Measurements from ENCODE around the gene PYGM.
A peak's percentile ranks its signal among the peaks of the same experiment; 100 is the strongest.

The PYGM gene

DNA sequence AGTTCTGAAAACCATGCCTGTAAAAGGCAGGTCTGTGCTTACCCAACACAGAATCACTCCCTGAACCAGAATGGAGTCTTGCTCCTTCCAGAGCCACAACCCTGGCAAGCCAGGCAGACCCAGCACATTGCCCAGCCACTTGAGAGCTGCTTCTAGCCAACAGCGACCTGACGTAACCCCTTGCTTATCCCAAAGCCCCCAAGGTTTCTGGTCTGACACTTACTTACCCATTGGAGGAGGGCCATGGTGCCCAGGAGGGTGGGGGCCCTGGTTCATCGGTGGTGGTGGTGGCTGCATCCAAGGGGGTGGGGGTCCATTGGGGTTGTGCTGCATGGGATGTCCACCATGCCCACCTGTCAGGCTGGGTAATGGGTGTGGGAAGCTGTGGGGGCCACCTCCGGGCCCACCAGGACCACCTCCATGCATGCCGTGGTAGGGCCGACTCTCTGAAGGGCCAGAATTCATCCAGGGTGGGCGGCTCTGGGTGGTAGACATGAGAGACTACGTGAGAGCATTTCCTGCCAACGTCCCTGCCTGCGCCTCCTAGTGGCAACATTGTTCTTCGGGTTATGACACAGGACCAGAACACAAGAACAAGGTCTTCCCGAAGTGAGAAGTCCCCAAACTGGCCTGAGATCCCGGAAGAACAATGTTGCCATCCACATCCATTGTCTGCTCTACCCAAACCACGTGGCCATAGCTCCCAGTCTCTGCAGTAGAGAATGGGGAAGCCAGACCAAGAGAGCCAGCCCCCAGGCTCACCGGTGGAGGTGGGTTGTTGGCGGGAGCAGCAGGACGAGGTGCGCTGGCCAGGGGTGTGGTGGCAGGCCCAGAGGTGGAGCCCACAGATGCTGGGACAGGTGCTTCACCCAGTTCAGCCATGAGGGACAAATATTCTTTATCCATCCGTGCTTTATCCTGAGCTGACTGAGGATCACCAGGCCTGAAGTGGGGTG, 7.8 kb upstream of the PYGM start:
- H3K27ac ChIP-seq, result no peak overlapping the region
- H3K36me3 ChIP-seq, result peaks cover 98% of the 10 kb centered on the region
- TF ChIP-seq, protein P1, sequence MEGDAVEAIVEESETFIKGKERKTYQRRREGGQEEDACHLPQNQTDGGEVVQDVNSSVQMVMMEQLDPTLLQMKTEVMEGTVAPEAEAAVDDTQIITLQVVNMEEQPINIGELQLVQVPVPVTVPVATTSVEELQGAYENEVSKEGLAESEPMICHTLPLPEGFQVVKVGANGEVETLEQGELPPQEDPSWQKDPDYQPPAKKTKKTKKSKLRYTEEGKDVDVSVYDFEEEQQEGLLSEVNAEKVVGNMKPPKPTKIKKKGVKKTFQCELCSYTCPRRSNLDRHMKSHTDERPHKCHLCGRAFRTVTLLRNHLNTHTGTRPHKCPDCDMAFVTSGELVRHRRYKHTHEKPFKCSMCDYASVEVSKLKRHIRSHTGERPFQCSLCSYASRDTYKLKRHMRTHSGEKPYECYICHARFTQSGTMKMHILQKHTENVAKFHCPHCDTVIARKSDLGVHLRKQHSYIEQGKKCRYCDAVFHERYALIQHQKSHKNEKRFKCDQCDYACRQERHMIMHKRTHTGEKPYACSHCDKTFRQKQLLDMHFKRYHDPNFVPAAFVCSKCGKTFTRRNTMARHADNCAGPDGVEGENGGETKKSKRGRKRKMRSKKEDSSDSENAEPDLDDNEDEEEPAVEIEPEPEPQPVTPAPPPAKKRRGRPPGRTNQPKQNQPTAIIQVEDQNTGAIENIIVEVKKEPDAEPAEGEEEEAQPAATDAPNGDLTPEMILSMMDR (IDR thresholded peaks at IDR 0.05; ENCODE audit: low read depth, low read length), result peak; percentile 84
- H3K27me3 ChIP-seq (ENCODE audit: insufficient read depth, low read depth, severe bottlenecking), result no peaks in the 10 kb centered on the region
- peak; percentile 83 for DNase-seq
- no peaks in the 10 kb centered on the region for H3K9me3 ChIP-seq (ENCODE audit: severe bottlenecking)
- no peak overlapping the region for H3K4me3 ChIP-seq (ENCODE audit: low read depth, low read length)

DNA sequence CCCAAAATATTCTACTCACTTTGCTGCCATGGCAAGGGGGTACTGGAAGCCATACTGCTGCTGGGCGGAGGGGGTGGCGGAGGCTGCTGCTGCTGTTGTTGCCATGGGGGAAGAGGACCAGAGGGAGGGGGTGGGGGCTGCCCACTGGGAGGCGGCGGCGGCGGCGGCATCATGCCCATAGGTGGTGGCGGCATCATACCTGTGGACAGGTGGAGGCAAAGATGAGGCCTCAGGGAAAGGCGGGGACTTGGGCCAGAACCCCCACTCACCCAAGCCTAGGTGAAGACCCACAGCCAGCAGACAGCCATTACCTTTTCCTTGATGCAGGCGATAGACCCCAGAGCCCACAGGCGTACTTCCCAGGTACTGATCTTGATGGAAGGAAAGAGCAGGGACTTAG, 7.1 kb upstream of the PYGM start:
- H3K9me3 ChIP-seq (ENCODE audit: severe bottlenecking), result no peaks in the 10 kb centered on the region
- no peaks in the 10 kb centered on the region for H3K27me3 ChIP-seq (ENCODE audit: insufficient read depth, low read depth, severe bottlenecking)
- no peak overlapping the region for H3K4me3 ChIP-seq (ENCODE audit: low read depth, low read length)
- H3K27ac ChIP-seq, result no peak overlapping the region
- H3K36me3 ChIP-seq, result peaks cover 92% of the 10 kb centered on the region
- TF ChIP-seq, protein P1 (IDR thresholded peaks at IDR 0.05; ENCODE audit: low read depth, low read length), result no peak
- no peak for DNase-seq

DNA sequence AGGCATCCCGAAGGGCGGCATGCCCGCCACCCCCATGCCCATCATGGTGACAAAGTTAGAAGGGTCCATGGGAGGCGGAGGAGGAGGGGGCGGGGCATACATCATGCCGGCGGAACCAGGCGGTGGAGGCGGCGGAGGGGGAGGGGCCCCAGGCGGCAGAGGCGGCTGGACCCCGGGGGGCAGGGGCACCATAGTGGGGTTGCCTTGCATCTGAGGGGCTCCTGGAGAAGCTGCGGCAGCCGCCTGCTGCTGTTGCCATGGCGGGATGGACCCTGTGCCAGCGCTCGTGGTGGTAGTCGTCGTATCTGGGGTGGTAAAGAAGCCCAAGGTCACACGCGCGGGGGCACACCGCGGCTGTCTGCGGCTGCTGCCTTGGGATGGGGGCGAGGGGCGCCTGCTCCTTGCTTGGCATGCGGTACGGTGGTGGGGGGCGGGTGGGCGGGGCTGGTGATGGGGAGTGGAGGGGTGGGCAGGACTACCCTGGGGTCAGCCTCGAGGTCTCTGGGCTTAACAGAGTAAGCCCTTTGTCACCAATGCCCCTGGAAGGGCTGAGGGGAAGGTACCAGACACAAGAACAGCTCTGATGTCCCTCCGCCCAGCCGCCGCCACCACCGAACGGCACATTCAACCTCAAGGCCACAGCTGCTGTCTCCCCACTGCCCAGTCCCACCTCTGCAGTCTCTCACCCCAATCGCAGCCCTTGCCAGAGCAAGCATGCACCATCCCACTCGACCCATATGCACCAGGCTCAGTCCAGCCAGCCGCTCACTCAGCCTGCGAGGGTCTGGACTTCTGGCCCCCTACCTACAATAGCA, 6.3 kb upstream of the PYGM start:
- peaks cover 83% of the 10 kb centered on the region for H3K36me3 ChIP-seq
- H3K27me3 ChIP-seq (ENCODE audit: insufficient read depth, low read depth, severe bottlenecking), result no peaks in the 10 kb centered on the region
- TF ChIP-seq, protein P1 (IDR thresholded peaks at IDR 0.05; ENCODE audit: low read depth, low read length), result no peak
- DNase-seq, result no peak
- H3K27ac ChIP-seq, result no peak overlapping the region
- no peak overlapping the region for H3K4me3 ChIP-seq (ENCODE audit: low read depth, low read length)
- no peaks in the 10 kb centered on the region for H3K9me3 ChIP-seq (ENCODE audit: severe bottlenecking)

DNA sequence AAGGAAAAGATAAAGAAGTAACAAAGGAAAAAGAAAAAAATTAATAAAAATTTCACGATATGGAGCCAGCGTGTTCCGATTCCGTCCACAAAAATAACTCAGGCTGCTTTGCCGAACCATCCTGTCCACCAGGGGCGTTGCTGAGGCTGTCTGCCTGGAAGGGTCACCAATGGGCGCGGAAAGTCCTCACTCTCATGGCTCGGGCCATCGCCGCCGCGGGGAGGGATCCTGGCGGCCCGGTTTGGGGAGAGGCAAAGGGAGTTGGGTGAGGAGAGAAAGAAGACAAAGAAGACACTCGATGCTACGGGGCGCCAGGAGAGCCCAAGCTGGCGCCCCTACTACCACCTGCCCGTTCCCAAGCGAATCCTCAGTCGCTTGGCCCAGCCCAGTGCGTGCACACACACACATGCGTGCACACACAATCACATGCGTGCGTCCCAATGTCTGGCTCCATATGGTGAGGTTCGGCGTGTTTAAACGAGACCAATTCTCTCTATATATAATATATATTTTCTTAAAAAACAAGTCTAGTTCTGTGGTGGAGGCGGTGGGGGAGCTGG, 5.6 kb upstream of the PYGM start:
- no peak for DNase-seq
- Histone ChIP-seq H3K4me3 (ENCODE audit: low read depth, low read length) (no peak overlapping the region), H3K36me3 (peaks cover 77% of the 10 kb centered on the region), H3K27ac (no peak overlapping the region), H3K9me3 (ENCODE audit: severe bottlenecking) (no peaks in the 10 kb centered on the region), H3K27me3 (ENCODE audit: insufficient read depth, low read depth, severe bottlenecking) (no peaks in the 10 kb centered on the region)
- TF ChIP-seq, protein P1 (IDR thresholded peaks at IDR 0.05; ENCODE audit: low read depth, low read length), result peak; percentile 51

DNA sequence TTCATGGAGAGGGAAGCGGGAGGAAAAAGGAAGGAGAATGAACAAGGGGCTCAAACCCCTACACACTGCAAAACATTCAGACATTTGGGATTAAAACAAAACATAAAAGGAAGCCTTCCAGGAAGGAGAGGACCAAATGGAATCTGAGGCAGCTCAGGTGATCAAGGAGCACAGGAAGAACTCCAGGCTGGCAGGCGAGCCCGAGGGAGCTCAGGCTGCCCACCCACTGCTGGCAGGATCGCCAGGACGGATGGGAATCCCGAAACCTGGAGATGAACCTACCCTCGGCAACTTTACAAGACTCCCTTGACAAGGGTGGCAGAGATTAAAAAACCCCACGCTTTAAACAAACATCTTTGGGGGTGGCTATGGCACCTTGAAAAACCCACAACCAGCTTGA, 5.0 kb upstream of the PYGM start:
- DNase-seq, result no peak
- Histone ChIP-seq H3K9me3 (ENCODE audit: severe bottlenecking) (no peaks in the 10 kb centered on the region), H3K4me3 (ENCODE audit: low read depth, low read length) (no peak overlapping the region), H3K27me3 (ENCODE audit: insufficient read depth, low read depth, severe bottlenecking) (no peaks in the 10 kb centered on the region), H3K27ac (no peak overlapping the region), H3K36me3 (peaks cover 70% of the 10 kb centered on the region)
- TF ChIP-seq, protein P1 (IDR thresholded peaks at IDR 0.05; ENCODE audit: low read depth, low read length), result no peak
